HG03432 (cell line): Measurements from ENCODE around the gene NLRC3.

ENCODE experiments used
- ATAC-seq: cut with Tn5 transposase; IDR thresholded peaks from one replicate; pipeline ENCODE4 v1.9.1; 2021; ENCODE audit warnings: mild to moderate bottlenecking, moderate library complexity; ENCODE audit not compliant: unreplicated experiment

The NLRC3 gene

DNA sequence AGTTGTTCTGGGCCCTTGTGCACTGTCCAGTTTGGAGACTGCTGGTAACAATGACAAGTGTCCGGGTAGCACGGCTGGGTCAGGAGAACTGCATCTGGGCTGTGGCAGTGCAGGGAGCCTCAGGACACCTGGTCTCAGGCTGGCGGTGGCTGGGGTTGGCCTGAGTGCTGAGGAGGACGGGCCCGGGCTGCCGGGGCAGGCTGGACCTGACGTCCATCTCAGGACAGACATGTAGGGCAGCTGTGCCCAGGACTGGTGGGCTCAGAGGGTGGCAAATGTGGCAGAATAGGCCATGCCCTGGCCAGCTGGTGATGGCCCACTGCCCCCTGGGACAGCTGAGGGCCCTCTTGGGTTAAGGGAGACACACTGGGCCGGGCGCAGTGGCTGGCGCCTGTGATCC is 4.2 kb upstream of the NLRC3 start:
- no peak for ATAC-seq

DNA sequence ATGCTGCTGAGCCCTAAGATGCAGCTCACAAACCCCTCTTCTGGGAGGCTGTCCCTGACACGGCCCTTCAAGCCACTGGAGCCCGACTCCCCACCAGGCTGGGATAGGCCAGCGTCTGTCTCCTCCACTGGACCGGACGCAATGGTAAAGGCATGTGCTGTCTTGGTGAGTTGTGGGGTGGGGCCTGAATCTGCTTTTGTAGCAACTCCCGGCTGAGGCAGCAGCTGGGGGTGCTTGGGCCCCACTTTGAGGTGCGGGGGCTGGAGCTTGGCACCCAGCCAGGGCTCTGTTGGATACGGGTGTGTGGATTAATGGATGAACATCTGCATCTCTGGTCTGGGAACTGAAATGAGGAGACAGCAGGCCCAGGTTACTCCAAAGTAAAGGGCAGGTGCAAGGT is 3.5 kb upstream of the NLRC3 start:
- ATAC-seq, result no peak

DNA sequence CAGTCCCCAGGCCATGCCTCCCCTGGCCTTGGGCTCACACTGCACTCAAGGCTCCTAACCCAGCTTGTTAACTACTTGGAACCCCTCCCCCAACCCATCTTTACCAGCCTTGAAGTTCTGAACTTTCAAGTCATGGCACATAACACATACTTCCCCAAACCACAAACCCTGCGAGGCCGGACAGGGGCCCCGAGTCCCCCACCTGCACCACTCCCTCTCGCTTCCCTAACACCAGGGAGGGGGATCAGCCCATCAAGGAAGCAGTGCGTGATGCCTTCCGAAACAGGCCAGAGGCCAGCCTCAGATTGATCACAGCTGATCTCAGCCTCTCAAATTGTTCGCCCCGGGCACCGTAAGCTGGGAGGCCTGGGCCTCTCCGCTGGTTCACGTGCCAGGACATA is 3.0 kb upstream of the NLRC3 start:
- no peak for ATAC-seq

DNA sequence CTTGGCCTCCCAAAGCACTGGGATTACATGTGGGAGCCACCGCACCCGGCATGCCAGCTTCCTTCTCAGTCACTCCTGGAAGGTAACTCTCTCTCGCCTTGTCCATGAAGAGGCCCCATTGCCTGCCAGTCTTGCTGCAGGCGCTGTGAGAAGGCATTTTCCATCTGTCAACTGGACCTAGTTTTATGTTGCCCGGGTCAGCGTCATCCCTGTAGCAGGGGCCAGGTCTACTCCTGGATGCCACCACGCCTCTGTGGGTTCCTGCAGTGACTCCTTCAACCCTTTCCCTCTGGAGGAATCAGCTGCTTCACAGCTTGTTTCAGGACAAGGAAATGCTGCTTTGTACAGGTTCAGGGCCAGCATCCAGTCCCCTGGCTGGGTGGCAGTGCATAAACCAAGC is 2.6 kb upstream of the NLRC3 start:
- ATAC-seq, result no peak

DNA sequence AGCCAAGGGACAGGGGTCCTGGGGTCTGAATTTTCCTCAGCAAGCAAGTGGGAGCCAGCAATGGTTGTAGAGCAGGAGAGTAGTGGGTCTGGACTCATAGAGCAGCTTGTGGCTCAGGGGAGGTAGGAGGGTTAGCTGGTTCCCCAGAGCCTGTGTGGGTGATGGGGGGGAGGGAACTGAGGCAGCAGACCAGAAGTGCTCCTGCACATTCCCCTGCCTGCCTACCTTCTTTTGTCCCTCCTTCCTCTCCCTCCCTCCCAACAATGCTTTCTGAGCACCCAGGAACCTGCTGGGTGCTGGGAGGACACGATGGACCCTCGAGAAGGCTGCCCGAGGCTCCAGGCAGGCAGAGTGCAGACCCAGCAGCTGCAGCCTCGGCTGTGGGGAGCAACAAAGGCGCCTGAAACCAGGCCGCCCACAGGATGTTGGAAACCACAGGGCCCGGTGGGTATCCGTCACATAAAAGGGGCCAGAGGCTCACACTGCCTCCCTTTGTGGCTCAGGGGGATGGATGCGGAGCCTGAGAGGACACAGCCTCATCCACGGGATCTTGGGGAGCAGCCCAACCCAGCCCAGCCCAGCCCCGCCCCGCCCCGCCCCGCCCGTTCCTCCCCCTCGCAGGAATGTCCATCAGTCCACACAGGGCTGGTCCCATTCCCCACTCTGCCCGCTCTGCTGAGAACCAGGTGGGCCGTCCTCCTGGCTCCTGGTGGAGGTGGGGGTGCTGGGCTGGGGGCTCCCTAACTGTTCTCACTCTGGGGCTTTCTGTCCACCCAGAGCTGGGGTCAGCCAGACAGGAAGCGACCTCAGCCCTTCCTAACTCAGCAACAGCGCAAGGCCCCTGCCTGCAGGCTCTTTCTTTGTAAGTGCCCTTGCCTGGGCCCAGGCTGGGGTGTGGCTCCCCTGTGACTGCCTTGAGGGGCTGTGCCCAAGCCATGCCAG is 1.7 kb upstream of the NLRC3 start:
- peak; percentile 61 for ATAC-seq

DNA sequence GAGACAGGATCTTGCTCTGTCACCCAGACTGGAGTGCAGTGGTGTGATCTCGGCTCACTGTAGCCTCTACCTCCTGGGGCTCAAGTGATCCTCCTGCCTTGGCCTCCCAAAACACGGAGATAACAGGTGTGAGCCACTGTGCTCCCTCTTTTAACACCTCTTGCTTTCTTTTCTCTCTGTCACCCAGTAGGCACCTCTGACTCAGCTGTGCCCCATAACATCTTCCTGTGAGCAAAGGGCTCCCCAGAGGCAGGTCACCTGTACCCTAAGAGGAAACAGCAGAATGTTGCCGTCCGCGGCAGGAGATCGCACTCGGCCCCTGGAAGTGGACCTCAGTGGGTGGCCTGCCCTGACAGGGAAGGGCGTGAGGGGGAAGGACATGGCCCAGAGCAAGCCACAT is 918 bp upstream of the NLRC3 start:
- no peak for ATAC-seq

DNA sequence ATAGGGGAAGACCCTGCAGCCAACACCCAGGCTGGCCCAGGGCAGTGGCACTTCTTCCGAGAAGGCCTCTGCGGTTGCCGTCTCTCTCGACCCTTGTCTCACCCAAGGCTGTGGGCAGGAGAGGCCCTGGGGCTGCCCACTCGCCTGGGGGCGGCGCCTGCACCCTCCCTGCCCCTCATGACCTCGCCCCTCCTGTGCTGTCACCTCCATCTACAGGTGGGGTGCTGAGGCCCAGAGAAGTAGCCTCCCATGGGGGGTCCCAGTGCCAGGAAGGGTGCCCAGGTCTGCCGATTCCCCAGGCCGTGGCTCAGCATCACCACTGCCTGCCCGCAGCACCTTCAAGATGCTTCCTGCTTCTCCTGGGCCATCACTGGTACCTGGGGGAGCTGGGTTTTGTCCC is 992 bp downstream of the NLRC3 start:
- no peak for ATAC-seq

DNA sequence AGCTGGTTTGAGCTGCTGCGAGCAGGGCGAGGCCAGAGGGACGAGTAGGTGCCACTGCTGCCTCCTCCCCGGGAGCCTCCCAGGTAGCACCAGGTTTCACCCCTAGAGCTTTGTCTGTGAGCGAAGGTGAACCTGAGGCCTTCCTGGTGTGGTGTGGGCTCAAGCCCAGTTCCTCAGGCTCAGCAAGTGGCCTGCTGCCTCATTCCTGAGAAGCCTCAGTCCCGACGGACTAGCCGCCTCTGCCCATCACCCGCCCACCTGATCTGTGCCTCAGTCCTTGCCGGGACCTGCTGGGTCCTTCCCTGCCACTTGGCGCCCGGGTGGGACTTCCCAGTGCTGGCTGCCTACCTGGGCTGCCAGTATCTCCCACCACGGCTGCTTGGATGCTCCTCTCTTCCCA is 1.7 kb downstream of the NLRC3 start:
- ATAC-seq, result no peak

DNA sequence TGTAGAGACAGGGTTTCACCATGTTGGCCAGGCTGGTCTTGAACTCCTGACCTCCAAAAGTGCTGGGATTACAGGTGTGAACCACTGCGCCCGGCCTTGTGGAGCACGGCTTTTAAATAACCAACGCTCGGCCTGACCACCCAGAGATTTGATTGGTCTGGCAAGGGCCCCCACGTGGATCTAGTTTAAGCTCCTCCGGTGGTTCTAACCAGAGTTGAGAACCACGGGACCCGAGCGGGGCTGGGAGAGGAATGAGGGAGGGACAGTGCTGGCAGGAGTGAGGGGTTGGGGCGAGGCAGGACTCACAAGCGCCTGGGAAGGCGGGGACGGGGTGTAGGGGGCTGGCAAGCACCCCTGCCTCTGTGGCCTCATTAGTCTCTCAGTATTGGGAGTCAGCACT is 3.0 kb downstream of the NLRC3 start:
- no peak for ATAC-seq

DNA sequence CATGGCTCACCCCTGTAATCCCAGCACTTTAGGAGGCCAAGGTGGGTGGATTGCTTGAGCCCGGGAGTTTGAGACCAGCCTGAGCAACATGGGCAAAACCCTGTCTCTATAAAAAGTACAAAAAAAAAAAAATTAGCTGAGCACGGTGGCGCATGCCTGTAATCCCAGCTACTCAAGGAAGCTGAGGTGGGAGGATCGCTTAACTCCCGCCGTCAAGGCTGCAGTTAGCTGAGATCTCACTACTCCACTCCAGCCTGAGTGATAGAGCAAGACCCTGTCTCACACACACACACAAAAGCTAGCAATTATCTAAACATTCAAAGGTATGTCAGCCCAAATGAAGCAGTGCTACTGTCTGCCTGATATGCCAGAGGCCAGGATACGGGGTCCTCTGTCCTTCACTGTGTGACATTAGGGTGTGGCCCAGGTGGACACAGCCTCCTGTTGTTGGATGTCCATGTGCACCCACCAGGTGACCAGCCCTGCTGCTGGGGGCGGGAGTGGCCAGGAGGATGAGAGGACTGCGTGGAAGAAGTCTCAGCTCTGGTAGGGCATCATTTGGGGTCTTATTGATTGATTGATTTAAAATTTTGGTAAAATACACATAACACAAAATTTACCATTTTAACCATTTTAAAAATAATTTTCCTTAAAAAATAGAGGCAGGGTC is 3.9 kb downstream of the NLRC3 start:
- ATAC-seq, result no peak

DNA sequence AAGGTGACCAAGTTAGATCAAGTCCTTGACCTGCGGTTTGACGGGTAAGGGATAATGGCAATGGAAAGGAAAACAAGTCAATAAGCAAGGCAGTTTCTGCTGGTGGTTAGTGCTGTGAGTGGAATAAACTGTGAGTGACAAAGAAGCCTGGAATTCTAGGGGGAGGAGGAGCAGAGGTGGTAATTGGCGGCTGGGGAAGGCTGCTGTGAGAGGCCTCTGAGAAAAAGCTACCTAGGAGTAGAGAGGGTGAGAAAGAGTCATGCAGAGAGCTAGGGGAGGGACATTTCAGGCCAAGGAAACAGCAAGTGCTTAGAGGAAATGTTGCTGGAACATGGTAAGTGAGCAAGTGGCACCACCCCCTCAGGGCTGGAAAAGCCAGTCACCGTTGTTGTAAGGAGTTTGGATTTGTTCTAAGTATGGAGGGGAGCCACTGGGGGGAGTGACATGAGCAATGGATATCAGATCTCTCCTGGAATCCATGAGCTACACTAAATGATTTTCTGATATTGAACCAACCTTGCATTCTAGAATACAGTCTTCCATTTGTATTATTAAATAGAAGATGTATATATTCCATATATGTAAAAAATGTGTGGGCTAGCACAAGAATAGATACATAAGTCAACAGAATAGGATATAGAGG is 6.7 kb downstream of the NLRC3 start:
- ATAC-seq, result no peak

DNA sequence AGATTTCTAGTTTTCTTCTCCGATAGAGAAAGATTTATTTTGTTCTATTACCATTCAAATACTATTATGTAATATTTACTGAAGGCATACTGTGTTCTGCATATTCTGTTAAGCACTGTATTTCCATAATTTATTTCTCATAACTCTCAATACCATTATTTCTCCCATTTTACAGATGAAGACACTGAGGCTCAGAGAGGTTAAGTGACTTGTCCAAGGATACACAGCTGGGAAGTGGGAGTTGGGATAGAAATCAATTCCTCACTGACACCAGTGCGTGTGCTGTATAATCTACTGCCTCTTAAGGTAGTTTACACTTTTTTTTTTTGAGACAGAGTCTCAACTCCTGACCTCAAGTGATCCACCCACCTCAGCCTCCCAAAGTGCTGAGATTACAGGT is 7.4 kb downstream of the NLRC3 start:
- ATAC-seq, result no peak

DNA sequence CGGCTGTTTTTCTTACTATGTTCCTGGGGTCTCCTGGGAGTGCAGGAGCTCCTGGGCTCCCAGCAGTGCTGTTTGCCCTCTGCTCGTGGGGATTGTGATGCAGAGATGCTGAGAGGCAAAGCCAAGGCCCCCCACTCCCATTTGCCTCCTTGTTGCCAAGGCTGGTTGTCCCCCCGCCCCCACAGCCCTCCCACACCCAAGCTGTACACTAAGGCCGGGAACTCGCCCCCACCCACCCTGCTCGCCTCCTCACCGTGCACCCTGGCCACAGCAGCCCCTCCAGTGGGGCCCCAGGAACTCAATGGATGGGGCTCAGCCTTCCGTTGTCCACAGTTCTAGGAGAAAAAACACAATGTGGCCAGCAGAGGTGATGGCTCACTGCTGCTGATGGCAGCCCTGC is 10.2 kb downstream of the NLRC3 start:
- no peak for ATAC-seq

DNA sequence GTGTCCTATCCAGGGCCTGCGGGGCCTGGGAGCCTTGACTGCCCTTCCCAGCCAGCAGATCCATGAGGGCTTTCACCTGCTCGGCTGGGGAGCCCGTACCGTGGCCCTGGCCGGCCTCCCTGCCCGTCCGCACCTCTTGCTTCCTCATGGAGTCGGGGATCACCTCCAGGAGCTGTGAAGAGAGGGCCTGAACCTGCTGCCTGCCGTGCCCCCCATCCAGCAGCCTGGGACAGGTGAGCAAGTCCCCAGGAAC is 12.4 kb downstream of the NLRC3 start:
- ATAC-seq, result no peak

DNA sequence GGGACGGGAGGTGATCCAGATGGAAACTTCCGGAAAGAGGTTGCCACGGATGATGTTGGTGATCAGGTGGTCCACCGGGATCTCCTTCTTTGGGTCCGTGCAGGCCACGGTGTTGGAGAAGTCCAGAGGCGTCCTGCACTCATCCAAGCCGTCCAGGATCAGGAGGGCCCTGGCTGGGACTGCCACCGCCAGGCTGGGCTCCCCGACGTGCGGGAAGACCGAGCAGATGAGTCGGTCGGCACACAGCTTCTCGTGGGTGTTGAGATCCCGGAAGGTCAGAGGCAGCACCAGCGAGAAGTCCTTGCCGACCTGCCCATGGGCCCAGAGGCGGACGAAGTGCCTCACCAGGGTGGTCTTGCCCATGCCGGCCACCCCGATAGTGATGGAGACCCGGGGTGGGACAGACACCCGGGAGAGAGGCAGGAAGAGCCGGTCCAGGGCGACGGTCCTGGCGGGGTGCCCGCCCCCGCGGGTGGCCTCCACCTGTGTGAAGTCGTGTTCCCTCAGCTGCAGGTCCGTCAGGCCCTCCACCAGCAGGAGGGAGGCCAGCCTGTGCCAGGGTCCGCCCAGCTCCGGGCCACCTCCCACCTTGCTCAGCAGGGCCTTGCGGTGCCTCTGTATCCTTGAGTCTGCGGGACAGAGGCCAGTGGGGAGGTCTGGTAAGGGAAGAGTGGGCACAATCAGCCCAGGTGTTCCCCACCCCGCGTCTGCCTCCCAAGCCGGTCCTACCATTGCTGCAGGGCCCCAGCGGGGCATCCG is 12.9 kb downstream of the NLRC3 start:
- no peak for ATAC-seq

DNA sequence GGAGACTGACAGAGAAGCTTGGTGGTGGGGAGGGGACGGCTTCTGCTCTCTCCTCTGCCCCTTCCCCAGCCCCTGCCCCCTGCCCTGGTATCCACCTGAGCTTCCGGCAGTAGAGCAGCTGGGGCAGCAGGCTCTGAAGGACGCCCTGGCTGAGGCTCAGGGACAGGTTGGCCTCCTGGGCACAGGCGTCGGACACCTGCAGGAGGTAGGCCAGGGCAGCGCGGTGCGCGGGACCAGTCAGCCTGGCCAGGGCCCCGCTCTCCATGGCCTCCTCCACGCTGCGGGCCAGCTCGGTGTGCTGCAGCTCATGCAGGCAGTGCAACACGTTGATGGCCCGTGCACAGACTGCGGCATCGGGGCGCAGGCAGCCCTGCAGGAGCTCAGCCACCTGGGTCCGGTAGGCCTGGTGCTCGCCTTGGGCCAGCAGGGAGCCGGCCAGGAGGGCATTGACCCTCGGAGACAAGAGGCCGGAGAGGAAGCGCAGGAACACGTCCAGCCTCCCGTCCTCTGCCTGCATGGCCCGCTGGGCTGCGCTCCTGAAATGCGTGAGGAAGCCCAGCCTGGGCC is 14.2 kb downstream of the NLRC3 start:
- no peak for ATAC-seq

DNA sequence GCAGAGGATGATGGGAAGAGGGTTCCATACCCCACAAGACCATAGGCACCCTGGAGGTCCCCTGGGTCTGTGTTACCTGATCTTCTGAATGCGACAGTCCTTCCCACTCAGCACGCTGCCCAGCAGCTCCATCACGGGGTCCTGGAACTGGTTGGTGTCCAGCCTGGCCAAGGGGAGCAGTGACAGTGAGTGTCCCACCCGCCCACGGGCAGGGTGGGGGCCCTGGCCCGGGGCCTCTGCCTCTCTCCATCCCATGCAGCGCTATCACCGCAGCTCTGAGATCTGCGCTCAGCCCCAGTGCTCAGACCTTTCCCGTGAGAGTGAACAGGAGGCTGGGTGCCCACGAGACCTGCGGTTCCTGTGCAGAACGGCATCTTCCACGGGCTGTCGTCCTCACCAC is 15.6 kb downstream of the NLRC3 start:
- ATAC-seq, result no peak

DNA sequence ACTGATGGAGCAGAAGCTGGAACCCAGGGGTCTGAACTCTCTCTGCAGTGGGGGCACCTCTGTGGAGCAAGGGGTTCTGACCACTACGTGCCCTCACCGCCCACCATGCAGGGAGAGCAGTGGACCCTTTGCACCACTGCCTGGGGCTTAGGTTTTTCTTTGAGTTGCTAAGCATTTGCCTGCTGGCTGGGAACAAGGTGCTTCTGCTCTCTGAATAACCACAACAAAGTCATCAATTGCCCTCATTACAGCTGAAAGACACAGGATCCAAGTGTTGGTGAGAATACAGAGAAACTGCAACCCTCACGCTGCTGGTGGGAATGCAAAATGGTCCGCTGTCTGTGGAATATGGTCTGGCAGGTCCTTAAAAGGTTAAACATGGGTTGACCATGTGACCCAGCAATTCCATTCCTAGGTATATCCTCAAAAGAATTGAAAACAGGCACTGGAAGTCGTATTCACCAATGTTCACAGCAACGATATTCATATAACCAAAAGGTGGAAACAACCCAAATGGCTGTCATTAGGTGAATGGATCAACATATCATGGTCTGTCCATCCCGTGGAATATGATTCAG is 22.8 kb downstream of the NLRC3 start:
- ATAC-seq, result no peak

DNA sequence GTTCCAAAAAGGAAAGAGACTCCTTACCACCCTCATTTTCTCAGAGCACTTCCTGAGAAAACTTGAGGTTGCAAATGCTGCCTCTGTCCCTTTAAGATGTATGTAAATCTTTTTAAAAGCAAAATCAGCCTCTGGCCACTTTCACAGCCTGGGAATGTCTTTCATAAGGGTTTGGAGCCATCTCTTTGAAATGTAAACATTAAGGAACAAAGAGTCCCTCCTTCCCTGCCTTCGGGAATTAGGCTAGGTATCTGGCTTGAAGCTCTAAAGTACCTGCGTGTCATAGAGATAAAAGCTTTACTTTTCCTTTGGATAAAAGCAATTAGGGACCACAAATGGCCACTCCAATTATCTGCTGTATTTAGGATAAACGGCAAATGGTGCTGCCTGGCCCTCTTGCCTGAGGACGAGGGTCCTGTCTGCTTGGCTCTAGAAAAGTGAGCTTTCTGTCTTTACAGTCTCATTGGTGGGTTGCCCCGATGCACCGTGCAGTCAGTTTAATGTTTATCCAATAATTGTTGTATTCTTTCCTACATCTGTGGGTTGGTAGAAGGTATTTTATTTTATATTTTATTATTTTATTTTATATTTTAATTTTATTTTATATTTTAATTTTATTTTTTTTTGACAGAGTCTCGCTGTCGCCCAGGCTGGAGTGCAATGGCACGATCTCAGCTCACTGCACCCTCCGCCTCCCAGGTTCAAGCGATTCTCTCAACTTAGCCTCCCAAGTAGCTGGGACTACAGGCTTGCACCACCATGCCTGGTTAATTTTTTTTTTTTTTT is 23.9 kb downstream of the NLRC3 start:
- ATAC-seq, result no peak
